ENCODE results near the gene PPP1R10. TPM values are rescaled to one million over a fixed set of nuclear protein-coding genes. Genes with fewer than 3 reads are reported as not detected.
A peak's percentile ranks its signal among the peaks of the same experiment; 100 is the strongest.

Gene PPP1R10
- total and polyA plus RNA-seq, 2 of the 13 experiments (the other 11 are each of a cell fraction or from before 2014, with no cell fraction given) = 26.3 to 38.4 TPM

DNA sequence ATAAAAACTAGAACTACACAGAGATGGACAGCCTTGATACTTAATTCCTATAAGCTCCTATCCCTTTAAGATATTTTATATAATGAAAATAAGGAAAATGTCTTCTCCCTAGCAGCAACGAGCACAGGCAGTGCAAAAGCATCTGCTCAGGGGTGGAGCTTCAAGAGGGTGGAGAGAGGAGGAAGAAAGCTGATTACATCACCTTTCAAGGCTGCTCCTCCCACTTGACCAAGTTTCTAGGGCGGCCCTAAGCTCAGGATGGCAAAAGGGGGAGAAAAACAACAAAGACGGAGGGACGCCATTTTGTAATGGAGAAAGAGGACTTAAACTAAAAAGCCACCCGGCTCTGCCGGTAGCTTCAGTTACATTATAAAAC lies 2.2 kb downstream of the PPP1R10 start (continued):
- TF ChIP-seq ZNF235 (CRISPR knock-in tag; IDR thresholded peaks at IDR 0.05; ENCODE audit: borderline replicate concordance) (0 out of 2 replicates have a peak, but pooled peaks have one; percentile 6), ZNF121 (CRISPR knock-in tag; IDR thresholded peaks at IDR 0.05) (no peak), JUN (CRISPR knock-in tag; IDR thresholded peaks at IDR 0.05) (0 out of 2 replicates have a peak, but pooled peaks have one; percentile 16), ZNF614 (CRISPR knock-in tag; IDR thresholded peaks at IDR 0.05; ENCODE audit: borderline replicate concordance) (no peak), MEF2D (CRISPR knock-in tag; IDR thresholded peaks at IDR 0.05) (peak; percentile 69; the same call in 1 of the 2 replicates), FOXO1 (CRISPR knock-in tag; IDR thresholded peaks at IDR 0.05) (peak; percentile 41; the same call in 1 of the 2 replicates), ZNF605 (CRISPR knock-in tag; IDR thresholded peaks at IDR 0.05) (peak; percentile 64)
- TF ChIP-seq, protein P1, sequence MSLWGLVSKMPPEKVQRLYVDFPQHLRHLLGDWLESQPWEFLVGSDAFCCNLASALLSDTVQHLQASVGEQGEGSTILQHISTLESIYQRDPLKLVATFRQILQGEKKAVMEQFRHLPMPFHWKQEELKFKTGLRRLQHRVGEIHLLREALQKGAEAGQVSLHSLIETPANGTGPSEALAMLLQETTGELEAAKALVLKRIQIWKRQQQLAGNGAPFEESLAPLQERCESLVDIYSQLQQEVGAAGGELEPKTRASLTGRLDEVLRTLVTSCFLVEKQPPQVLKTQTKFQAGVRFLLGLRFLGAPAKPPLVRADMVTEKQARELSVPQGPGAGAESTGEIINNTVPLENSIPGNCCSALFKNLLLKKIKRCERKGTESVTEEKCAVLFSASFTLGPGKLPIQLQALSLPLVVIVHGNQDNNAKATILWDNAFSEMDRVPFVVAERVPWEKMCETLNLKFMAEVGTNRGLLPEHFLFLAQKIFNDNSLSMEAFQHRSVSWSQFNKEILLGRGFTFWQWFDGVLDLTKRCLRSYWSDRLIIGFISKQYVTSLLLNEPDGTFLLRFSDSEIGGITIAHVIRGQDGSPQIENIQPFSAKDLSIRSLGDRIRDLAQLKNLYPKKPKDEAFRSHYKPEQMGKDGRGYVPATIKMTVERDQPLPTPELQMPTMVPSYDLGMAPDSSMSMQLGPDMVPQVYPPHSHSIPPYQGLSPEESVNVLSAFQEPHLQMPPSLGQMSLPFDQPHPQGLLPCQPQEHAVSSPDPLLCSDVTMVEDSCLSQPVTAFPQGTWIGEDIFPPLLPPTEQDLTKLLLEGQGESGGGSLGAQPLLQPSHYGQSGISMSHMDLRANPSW (CRISPR knock-in tag; IDR thresholded peaks at IDR 0.05; ENCODE audit: borderline replicate concordance) = no peak; the same call in 1 of the 2 replicates
- TF ChIP-seq, protein P2, sequence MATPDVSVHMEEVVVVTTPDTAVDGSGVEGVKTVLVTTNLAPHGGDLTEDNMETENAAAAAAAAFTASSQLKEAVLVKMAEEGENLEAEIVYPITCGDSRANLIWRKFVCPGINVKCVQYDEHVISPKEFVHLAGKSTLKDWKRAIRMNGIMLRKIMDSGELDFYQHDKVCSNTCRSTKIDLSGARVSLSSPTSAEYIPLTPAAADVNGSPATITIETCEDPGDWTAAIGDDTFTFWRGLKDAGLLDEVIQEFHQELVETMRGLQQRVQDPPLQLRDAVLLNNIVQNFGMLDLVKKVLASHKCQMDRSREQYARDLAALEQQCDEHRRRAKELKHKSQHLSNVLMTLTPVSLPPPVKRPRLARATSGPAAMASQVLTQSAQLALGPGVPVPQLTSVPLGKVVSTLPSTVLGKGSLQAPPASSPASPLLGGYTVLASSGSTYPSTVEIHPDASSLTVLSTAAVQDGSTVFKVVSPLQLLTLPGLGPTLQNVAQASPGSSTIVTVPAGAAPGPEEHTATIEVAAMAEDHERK (CRISPR knock-in tag; IDR thresholded peaks at IDR 0.05; ENCODE audit: low read depth) = 0 out of 2 replicates have a peak, but pooled peaks have one; percentile 2
